LNCAP (cell line): ENCODE data around the gene PPP1R12C.

Experiments used
- TF ChIP-seq, protein P1 (sequence below): fragments of 450-650 bp; IDR thresholded peaks from 2 replicates; pipeline ENCODE4 v1.5.1; 2017; ENCODE audit warnings: mild to moderate bottlenecking

The PPP1R12C gene

DNA sequence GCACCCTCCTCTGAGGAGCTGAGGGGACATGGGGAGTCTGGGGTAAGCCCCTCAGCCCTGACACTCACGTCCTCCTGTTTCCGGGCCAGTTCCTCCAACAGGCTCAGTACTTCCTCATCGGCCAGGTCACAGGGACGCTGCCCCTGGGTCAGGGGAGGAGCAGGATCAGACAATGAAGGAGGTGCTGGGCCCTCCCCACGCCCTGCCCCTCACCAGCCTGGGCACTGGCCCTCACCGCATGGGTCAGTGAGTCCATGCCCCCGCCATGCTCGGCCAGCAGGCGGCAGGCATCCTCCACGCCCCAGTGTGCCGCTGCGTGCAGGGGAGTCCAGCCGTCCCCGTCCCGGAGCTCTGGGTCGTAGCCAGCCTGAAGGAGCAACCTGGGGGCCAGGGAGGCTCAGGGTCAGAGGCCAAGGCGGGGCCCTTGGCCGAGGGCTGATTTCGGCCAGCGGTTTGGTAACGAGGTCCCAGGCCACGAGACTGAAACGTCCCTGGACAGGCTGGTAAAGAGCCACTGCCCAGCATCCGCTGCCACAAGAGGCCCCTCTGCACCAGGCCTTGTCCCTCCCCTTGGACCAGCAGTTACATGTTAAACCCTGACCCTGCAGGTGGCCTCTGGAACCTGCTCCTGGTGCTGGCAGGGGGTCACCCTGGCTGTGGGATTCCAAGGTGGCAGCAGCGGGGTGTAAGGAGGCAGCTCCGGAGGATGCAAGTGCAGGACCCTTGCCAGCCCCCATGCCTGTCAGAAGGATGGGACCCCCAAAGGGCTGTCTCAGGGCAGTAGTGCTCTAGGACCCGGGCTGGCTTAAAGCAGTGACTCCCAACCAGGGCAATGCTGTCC is 18.5 kb downstream of the PPP1R12C start:
- TF ChIP-seq, protein P1, sequence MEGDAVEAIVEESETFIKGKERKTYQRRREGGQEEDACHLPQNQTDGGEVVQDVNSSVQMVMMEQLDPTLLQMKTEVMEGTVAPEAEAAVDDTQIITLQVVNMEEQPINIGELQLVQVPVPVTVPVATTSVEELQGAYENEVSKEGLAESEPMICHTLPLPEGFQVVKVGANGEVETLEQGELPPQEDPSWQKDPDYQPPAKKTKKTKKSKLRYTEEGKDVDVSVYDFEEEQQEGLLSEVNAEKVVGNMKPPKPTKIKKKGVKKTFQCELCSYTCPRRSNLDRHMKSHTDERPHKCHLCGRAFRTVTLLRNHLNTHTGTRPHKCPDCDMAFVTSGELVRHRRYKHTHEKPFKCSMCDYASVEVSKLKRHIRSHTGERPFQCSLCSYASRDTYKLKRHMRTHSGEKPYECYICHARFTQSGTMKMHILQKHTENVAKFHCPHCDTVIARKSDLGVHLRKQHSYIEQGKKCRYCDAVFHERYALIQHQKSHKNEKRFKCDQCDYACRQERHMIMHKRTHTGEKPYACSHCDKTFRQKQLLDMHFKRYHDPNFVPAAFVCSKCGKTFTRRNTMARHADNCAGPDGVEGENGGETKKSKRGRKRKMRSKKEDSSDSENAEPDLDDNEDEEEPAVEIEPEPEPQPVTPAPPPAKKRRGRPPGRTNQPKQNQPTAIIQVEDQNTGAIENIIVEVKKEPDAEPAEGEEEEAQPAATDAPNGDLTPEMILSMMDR = no peak

DNA sequence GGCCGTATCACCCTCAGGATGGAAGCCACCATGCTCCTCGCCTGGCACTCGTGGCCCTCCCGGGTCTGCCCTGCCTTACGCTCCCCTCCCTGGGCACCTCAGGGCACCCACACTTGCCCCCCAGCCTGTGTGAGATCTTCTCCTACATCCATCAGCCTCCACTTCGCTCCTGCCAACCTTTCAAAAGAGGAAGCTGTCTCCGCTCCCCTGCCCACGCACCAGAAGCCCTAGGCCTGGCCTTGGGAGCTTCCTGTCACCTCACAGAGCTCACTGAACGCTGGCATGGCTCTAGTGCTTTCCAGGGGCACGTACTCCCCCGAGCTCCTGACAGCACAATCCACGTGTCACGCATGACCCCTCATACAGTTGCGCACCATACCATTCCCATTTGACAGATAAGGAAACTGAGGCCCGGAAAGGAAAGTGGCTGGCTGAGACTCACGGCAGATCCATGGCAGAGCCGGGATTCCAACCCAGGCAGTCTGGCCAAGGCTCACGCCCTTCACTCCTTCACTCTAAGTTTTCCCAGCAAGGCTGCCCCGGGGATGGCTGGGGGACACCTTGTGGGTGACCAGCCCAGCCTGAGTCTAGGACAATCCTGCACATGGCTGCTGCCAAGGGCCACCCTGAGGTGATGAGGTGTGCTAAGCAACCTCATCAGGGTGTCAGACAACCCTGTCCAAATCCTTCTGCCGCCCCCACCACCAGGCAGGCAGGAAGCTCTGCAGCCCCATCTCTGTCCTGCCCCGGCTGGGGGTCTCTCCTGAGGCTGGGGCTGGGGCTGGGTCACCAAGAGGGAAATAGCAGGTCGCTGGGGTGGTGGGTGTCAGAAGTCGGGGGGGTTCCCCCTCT is 19.3 kb downstream of the PPP1R12C start:
- TF ChIP-seq, protein P1 = no peak

DNA sequence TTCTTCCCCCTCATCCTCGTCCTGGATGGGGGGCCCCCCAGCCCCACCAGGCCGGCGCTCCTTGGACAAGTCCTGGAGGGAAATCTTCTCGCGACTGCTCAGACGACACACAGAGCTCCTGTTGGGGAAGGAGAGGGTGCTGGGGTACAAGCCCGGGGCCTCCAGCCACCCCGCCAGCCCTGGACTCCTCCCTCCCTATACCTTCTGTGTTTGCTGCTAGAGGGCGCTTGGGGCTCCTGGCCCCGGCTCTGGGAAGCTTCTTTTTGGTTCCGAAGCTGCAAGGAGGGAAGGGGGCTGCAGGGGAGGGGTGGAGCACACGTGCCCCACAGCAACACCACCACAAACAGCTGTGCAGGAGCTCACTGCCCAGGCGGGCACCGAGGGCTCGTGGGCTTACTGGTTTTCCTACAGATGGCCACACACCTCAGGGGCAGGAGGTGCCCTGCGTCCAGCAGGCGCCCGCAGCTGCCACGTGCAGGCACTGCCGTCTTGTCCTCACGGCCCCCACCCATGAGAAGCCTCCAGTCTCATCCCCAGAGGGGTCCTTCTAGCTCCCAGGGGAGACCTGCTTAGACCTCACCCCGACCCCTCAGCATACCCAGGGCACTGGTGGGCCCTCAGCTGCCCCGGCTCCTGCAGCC is 21.3 kb downstream of the PPP1R12C start:
- TF ChIP-seq, protein P1 = no peak

DNA sequence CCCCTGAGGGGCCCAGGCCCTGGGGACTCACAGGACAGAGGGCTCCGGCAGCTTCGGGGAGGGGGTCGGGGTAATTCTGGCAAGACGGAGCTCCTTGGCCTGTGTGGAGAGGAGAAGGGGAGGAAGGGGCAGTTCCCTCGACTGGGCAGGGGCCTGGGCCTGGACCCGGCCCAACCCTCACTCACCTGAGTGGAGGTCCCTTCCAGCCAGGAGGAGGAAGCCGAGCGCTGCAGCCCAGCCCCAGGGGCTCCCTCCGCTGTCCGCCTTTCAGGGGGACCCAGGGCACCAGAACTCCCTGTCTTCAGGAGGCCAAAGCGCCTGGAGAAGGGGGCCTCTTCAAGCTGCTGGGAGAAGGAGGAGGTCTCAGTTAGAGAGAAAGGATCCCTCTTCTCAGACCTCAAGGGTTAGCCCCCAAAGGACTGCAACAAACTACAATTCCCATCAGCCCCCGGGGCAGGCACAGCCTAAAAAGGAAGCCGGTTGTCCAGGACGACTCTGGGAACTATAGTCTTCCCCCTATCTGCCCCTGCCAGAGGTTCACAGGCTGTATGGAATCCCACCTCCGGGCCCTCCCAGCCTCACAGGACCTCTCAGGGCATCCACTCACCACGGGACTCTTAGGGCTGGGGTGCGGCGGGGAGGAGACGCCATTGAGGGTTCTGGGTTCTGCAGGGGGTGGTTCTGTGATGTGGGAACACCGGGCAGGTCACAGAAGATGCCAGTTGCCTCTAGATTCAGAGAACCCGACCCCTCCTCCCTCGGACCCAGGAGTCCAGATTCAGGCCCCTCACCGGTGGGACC is 22.0 kb downstream of the PPP1R12C start:
- TF ChIP-seq, protein P1 = no peak

DNA sequence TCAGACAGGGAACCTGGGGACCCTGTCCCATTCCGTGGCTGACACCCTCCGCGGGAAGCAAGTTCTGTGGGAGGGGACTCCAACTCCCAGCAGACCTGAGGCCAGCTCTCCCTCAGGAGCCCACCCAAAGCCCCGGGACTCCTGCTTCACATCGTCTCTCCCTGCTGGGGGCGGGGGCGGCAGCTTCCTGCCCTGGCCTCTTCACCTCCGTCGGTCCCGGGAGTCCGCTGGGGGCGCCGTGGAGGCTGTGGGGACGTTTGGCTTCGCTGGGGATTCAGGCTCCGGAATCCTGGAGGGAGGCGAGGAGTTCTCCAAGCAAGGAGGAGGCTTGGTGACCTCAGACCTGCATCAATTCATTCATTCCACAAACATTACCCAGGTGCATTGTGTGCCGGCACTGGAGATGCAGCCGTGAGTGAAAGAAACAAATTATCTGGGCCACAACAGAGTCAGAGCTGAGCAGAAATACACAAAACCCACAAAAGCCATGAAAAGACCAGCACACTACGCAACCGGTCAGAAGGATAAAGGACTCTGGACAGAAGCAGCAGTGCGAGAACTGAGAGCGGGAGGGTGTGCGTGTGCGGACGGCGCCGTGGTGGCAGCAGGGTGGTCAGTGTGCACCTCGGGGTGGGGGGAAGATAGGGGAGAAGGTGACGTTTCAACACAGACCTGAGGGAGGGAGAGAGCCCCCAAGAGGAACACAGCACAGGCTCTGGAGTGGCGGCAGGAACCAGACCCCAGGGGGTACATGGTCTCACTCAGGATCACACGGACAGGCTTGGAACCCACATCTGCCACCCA is 22.8 kb downstream of the PPP1R12C start:
- TF ChIP-seq, protein P1 = no peak

DNA sequence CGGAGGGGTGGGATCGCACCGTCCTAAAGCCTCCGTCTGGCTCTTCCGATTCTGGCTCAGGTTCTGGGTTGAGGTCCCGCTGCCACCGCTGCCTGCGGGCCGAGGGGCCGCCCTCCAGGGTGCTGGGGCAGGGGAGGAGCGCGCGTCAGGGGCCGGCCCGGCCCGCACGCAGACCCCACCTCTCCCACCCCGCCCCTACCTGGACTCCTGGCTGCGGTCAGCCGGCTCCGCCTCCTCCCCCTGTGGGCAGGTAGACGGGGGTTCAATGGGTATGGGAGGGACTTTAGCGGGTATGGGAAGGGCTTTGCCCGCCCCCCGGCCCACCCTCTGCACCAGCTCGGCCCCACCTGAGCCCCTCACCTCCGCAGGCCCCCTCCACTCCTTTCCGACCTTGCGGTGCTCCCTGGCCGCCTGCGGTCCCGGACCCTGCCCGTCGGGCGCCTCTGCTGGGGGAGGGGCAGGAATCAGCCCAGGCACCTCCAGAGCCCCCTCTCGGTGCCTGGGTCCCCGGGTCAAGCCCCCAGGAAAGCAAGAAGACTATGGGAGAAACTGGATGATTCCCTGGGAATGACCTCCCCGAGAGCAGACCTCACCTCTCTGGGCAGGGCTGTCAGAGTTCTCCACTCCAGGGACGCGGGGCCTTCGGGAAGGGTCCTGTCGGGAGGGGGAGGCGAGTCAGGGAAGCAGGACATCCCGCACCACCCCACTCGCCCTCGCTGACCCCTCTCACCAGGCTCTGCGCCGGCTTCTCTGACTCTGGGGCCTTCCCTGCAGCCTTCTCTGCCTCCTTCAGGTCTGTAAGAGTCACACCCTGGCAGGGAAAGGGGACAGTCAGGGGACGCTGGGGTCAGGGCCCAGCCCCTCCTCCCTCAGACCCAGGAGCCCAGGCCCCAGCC is 24.8 kb downstream of the PPP1R12C start:
- TF ChIP-seq, protein P1 = no peak
